SK-MEL-5 (cell line): ENCODE measurements around the gene ESYT3. TPM values are rescaled to one million over a fixed set of nuclear protein-coding genes. Genes with fewer than 3 reads are reported as not detected.
A peak's percentile ranks its signal among the peaks of the same experiment; 100 is the strongest.
"Not testable (repeated sequence)": the region's sequence is repeated elsewhere in the genome, so short reads cannot be mapped to it uniquely, and the experiment has no call there.

ENCODE experiments used
- DNase-seq: peaks from one replicate; pipeline ENCODE4 v3.0.0-alpha.2; 2016; ENCODE audit warnings: low read depth, low spot score
- in situ Hi-C: cut with HindIII; loops from 2 replicates; pipeline ENCODE4 v1.10.0; 2016; ENCODE audit warnings: low sequenced_read_pairs, high pct_unique_total_duplicates, low pct_unique_long_range_greater_than_20kb
- total RNA-seq: library from RNA; depleted of rRNA; stranded (reverse); fragments of >200 nt; shearing (Covaris generic); gene quantifications from 2 replicates; pipeline ENCODE4 v1.2.3, GENCODE V29; 2014

ESYT3 gene
- total RNA-seq, 1 experiment from 2014 or later: 0.05 TPM

- in situ Hi-C loops: no loop called here
These were observed 29.4 kb upstream of the ESYT3 start for GRCh38 chr3:138405001-138405400.

GRCh38 chr3:138405486-138405885 lies 28.9 kb upstream of the ESYT3 start:
- in situ Hi-C loops: no loop called here

More at GRCh38 chr3:138405001-138405400, 29.4 kb upstream of the ESYT3 start:
- no peak for DNase-seq

GRCh38 chr3:138406606-138407005 lies 27.8 kb upstream of the ESYT3 start:
- in situ Hi-C loops: no loop called here
- DNase-seq: no peak

More at GRCh38 chr3:138405486-138405885, 28.9 kb upstream of the ESYT3 start:
- no peak for DNase-seq

GRCh38 chr3:138407236-138407907 lies 27.0 kb upstream of the ESYT3 start:
- in situ Hi-C loops: no loop called here

GRCh38 chr3:138408751-138409570 lies 25.5 kb upstream of the ESYT3 start:
- in situ Hi-C loops: no loop called here

More at GRCh38 chr3:138407236-138407907, 27.0 kb upstream of the ESYT3 start:
- DNase-seq: no peak

GRCh38 chr3:138412821-138413551 lies 21.4 kb upstream of the ESYT3 start:
- DNase-seq: no peak
- in situ Hi-C loops: no loop called here

More at GRCh38 chr3:138408751-138409570, 25.5 kb upstream of the ESYT3 start:
- no peak for DNase-seq

- DNase-seq, in situ Hi-C loops: not testable (repeated sequence)
These were observed 18.2 kb upstream of the ESYT3 start for GRCh38 chr3:138416236-138416635.

- peak; percentile 89 for DNase-seq
- in situ Hi-C loops: no loop called here
These were observed 16.8 kb upstream of the ESYT3 start for GRCh38 chr3:138417559-138417982.

GRCh38 chr3:138418601-138419206 lies 15.7 kb upstream of the ESYT3 start:
- in situ Hi-C loops: no loop called here
- no peak for DNase-seq

GRCh38 chr3:138423316-138423715 lies 11.1 kb upstream of the ESYT3 start:
- in situ Hi-C loops: no loop called here
- no peak for DNase-seq

GRCh38 chr3:138424323-138424722 lies 10.1 kb upstream of the ESYT3 start:
- in situ Hi-C loops: no loop called here
- DNase-seq: no peak

GRCh38 chr3:138426211-138426610 lies 8.2 kb upstream of the ESYT3 start:
- in situ Hi-C loops: no loop called here
- peak; percentile 12 for DNase-seq

- DNase-seq, in situ Hi-C loops: not testable (repeated sequence)
These were observed 7.7 kb upstream of the ESYT3 start for GRCh38 chr3:138426754-138427153.

- in situ Hi-C loops: no loop called here
- DNase-seq: no peak
These were observed 4.8 kb upstream of the ESYT3 start for GRCh38 chr3:138429665-138430064.

GRCh38 chr3:138432576-138433240 lies 1.7 kb upstream of the ESYT3 start:
- in situ Hi-C loops: no loop called here
- DNase-seq: no peak

GRCh38 chr3:138433892-138434275 lies 532 bp upstream of the ESYT3 start:
- in situ Hi-C loops: no loop called here
- no peak for DNase-seq
